ENCODE results near the gene CCSAP.

The CCSAP gene

DNA sequence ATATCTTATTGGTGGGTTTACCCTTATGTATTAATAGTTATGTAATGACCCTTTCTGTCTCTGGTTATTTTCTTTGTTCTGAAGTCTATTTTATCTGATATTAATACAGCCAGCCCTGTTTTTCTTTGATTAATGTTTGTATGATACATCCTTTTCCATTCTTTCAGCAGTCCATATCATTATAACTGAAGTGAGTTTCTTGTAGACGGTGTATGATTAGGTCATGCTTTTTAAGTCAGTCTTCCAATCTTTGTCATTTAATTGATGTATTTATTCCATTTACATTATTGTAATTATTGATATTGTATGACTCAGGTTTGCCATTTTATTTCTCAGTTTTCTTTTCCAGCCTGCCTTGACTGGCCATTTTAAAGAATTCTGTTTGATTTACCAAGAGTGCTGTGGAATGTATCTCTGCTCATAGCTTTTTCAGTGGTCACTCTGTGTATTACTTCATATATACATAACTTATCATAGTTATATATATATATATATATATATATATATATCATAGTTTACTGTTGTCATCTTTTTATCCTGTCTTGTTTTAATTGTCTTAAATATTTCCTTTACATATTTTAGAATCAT is 61.4 kb downstream of the CCSAP start:
- TF ChIP-seq POLR2A (IDR thresholded peaks at IDR 0.05; ENCODE audit: low read length): no peak
- TF ChIP-seq GATA1 (IDR thresholded peaks at IDR 0.05; ENCODE audit: low read depth, low read length): no peak
- no peak for DNase-seq

GRCh38 chr1:229280921-229281320 is 61.9 kb downstream of the CCSAP start:
- DNase-seq: no peak
- TF ChIP-seq POLR2A (IDR thresholded peaks at IDR 0.05; ENCODE audit: low read length) (no peak), GATA1 (IDR thresholded peaks at IDR 0.05; ENCODE audit: low read depth, low read length) (no peak)

- TF ChIP-seq GATA1 (IDR thresholded peaks at IDR 0.05; ENCODE audit: low read depth, low read length): no peak
- TF ChIP-seq POLR2A (IDR thresholded peaks at IDR 0.05; ENCODE audit: low read length): no peak
- peak in 1 of 2 experiments; percentile 12 for DNase-seq
These were observed 62.6 kb downstream of the CCSAP start for GRCh38 chr1:229280037-229280828.

DNA sequence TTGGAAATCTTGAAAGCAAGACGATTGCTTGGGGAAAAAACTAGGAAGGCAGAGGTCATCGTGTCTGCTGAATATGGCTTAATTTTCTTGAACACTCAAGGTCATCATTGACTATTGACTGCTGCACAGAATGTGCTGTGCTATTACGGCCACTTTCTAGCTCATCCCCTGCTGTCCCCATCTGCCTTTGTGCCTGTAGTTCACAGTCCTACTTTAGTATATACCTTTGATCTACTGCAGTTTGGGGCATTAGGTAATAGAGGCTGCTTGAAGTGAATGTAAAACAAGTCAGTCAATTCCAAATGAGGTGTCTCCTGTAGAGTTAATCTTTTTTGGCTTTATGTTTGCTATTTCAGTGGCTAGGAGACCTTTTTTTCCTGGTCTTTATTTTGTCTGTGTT is 63.6 kb downstream of the CCSAP start:
- no peak for DNase-seq
- no peak for TF ChIP-seq GATA1 (IDR thresholded peaks at IDR 0.05; ENCODE audit: low read depth, low read length)
- TF ChIP-seq POLR2A (IDR thresholded peaks at IDR 0.05; ENCODE audit: low read length): no peak

DNA sequence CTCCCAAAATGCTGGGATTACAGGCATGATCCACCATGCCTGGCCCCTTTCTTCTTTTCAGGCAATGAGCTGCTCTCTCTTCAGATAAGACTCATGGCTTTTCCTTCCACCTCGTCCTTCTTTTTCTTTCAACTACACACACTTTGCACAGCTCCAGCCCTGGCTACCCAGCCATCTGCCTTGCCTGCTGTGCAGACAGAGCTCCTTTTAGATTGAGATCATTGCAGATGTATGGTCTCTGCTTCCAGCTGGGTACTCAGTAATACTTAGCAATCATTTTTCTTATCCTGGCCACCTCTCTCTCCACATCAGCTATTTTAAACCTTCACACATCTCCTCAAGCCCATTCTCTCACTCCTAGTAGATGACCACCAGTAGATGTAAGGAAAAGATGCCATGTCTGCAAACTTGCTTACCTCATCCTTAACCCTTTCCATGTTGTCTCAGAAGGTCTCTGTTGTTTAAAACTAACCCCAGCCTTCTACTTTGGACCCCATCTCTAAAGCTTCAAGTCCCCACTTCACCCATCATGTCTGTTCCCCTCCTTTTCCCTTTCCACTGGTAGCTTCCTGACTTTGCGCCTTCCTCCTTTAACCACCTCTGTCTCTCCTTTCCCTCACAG is 64.6 kb downstream of the CCSAP start:
- DNase-seq: no peak
- TF ChIP-seq GATA1 (IDR thresholded peaks at IDR 0.05; ENCODE audit: low read depth, low read length) (no peak), POLR2A (IDR thresholded peaks at IDR 0.05; ENCODE audit: low read length) (no peak)

DNA sequence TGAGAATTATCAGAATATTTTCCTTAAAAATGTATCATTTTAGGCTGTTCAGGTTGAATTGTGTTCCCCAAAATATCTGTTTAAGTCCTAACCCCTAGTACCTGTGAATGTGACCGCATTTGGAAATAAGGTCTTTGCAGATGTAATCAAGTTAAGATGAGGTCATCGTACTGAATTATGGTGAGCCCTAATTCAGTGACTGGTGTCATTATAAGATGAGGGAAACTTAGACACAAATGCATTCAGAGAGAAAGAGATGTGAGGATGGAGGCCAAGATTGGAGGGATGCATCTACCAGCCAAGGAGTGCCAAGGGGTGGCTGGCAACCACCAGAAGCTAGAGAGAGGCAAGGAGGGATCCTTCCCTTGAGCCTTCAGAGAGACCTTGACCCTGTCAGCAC is 67.8 kb downstream of the CCSAP start:
- DNase-seq: no peak
- TF ChIP-seq GATA1 (IDR thresholded peaks at IDR 0.05; ENCODE audit: low read depth, low read length) (no peak), POLR2A (IDR thresholded peaks at IDR 0.05; ENCODE audit: low read length) (no peak)

DNA sequence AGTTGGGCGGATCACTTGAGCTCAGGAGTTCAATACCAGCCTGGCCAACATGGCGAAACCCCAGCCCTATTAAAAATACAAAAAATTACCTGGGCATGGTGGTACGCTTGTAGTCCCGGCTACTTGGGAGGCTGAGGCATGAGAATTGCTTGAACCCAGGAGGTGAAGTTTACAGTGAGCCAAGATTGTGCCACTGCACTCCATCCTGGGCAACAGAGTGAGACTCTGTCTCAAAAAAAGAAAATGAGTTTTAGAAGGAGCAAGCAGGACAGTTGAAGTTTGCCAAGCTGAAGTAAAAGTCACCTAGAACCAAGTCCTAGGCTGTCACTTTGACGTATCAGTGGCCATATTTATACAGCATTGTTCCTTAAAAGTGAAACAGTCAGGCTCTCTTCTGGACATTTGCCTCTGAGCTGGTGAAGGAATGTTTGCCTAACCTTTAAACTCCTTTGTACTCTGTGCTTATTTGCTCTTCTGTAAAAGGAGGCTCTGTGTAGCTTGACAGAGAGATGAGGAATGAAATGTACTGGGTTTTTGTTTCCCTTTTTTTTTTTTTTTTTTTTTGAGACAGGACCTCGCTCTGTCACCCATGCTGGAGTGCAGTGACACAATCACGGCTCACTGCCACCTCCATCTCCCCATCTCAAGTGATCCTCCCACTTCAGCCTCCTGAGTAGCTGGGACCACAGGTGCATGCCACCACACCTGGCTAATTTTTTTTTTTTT is 69.2 kb downstream of the CCSAP start:
- DNase-seq: no peak
- TF ChIP-seq POLR2A (IDR thresholded peaks at IDR 0.05; ENCODE audit: low read length) (no peak), GATA1 (IDR thresholded peaks at IDR 0.05; ENCODE audit: low read depth, low read length) (no peak)

DNA sequence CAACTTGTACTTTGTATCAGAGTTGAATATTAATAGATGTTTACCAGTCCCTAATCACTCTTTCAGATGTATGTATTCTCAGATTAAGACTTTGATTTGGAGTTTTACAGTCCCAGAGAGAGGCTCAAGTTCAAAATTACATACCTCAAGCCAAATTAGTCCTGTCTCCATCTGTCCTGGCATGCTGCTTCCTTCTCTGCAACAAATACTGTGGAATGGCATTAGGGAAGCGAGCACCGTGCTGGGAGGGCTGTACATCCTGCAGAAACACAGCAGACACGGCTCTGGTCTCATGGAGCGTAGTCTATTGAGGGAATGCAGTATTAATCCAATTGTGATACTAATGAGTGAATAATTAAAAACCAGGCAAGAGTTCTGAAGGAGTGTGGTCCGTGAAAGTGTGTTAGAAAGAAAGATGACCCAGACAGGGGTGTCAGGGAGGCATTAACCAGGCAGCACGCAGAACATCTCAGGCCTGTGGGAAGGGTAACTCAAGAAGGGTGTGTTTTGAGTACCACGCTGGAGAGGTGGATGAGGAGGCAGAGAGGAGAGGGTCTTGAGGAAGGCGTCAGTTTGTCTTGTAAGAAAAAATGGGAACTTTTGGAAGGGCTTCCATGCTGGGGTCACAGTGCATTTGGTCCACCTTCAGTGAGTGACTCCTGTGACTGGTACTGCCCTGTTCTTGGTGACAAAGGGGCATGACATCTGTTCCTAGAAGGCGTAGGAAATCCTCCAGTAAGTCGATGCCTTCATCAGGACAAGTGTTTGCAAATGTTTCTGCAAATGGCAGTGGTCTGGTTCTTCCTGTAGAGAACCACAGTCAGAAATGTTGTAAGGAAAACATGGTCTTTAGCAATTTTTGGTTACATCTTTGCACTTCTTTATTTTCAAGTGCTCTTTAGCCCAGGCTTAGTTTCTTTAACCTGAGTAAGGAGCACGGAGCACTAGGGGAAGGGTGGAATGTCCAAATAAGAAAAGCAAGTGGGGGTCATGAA is 70.4 kb downstream of the CCSAP start:
- DNase-seq: no peak

GRCh38 chr1:229271448-229272159 is 71.2 kb downstream of the CCSAP start:
- peak; percentile 55 to 62 for DNase-seq
- TF ChIP-seq GATA1 (IDR thresholded peaks at IDR 0.05; ENCODE audit: low read depth, low read length) (no peak), POLR2A (IDR thresholded peaks at IDR 0.05; ENCODE audit: low read length) (no peak)

More for the DNA sequence above, 70.4 kb downstream of the CCSAP start:
- no peak for TF ChIP-seq GATA1 (IDR thresholded peaks at IDR 0.05; ENCODE audit: low read depth, low read length)

Measured in erythroblast (primary cell).